Ureter (tissue), 1 donor: ENCODE results near the gene NUB1. TPM values are rescaled to one million over a fixed set of nuclear protein-coding genes. Genes with fewer than 3 reads are reported as not detected.

Source experiments
- DNase-seq: peaks from one replicate; pipeline ENCODE4 v3.0.0-alpha.2; 2020; ENCODE audit warnings: low spot score
- total RNA-seq: library from RNA; stranded (reverse); gene quantifications from one replicate; pipeline ENCODE4 v1.2.4, GENCODE V29; 2023
- donor health status: DM: yes; HTN: yes; CAD: no.

The NUB1 gene
- total RNA-seq, 1 donor from 2014 or later, result 56.4 TPM

DNA sequence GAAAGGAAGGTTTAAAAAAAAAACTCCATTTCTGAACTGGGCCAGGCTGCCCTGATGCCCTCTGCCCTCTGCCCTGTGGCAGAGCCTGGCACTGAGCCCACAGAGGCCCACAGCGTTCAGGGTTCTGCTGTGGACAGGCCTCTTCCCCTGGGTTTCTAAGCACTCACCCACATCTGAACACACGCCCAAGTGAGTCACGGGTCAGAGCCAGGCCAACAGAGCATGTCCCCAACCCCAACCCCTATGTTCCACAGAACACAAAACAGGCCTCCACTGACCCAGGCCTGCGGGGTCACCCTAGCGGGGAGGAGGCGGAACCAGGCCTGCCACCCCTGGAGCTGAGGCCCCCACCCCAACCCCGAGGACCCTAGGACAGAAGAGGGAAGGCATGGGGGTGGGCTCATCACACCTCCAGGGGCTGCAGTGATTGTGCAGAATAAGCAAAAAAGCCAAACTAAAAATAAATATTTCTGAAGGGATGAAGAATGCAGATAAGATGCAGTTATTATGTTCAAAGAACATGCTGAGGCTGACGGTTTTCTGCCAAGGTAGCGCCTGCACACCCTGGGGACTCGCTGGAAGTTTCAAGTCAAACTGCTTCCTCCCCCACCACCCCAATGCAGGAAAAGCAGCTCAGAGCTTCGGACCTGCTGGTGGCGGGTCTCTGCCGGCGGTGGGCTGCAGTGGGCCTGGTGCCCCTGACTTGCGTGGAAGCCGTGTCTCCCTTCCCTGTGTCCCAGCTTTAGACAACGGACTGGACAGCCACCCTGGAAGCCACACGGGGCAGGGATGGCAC, 62.8 kb downstream of the NUB1 start:
- DNase-seq, result no peak

- no peak for DNase-seq
Observed at GRCh38 chr7:151405056-151405455, 63.4 kb downstream of the NUB1 start.

DNA sequence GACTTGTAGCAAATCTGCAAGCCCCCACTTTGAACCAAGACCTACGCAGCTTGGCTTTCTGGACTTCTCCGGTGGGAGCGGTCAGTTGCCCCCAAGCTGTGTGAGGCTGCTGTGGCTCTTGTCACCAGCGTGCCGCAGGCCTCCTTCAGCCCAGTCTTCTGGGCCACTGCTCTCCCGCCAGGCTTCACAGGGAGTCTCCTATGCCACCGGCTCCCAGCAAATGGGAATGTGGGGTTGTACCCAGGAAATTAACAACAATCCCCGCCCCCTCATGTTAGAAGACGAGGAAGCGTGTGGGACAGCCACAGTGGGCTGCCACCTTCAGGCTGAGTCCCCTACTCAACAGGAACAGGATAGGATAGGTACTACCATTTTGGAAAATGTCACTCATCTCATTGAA, 64.0 kb downstream of the NUB1 start:
- DNase-seq, result no peak

DNA sequence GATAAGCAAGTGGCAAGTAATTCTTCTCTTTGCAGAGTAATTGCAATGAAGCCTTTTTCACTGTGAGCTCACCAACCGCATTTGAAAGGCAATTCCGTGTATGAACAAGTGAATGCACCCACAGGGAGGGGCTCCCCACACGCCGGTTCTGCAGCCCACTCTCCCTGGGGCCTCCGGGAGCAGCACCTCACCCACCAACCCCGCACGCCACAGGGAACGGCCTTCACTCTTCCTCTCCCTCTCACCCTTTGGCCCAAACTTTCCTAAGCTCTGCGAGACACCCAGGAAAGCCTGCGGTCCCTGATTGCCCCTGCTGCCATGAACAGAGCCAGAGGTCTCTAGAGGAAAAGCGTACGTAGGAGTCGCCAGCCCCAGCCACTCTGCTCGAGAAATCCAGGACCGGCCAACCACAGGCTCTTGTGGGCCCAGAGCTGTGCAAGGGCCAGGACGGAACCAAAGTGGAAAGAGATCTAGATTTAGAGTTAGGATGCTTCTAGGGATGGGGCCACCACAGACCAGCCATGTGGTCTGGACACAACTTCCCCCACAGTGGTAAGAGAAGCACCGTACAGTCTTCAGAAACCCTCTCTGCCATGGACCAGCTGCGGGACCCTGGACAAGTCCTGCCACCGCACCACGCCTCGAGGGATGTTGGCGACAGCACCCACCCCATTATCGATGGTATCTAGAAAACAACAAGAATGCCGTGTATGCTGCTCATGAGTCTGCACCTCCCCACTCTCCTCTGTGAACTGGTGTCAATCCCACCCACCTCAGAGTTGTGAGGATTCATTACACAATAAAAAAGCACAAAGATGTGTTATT, 64.7 kb downstream of the NUB1 start:
- DNase-seq, result no peak

- no peak for DNase-seq
Observed at GRCh38 chr7:151406886-151407583, 65.4 kb downstream of the NUB1 start.

DNA sequence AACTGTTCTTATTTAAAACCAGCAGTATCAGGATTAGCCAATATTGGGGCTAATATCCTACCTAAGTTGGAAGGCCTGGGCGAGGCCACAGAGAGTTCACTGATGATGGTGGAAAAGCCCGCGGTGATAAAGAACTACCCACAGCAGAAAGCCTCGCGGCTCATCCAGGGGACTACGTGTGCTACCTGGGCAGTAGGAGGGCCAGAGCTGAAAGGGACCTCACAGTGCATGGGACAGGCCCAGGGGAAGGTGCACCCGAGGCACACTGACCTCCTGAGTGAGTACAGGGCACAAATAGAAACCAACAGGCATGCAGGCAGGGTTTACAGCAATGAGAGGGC, 66.9 kb downstream of the NUB1 start:
- no peak for DNase-seq

DNA sequence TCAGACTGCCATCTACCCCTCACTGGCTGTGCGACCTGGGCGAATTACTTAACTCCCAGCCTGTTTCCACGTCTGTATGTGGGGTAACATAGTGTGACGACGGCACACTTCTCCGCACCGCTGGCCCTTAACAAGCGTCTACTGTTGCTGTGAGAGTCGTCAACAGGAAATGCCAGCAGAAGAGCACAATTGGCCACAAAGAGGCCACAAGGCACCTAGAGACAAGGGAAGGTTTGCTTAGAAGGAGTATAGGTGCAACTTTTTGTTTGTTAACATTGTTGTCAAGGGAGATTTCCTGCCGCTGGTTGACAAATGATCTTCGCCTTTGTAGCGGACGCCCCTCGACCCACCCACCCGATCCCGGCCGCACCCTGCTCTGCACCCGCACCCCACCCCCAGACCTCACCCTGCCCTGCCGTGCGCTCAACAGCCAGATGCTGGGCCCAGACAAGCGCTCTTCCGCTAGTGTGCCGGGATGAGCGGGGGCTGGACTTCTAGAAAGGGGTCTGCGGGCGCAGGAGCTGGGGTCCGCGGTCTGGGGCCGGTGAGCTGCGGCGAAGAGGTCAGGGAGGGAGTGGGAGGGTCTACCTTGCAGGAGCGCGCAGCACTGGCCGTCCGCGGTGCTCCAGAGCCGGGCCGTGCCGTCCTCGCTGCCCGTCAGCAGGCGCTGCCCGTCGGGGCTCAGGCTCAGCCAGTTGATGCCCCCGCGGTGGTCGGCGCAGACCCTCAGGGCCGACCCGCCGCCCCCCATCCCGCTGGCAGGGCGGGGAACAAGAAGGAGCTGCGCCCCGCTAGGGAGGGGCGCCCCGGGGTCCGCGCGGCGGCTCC, 67.4 kb downstream of the NUB1 start:
- no peak for DNase-seq

- DNase-seq, result no peak
Observed at GRCh38 chr7:151409667-151410404, 68.2 kb downstream of the NUB1 start, which contains the start of gene WDR86. Gene WDR86 (minus strand): TSS chr7:151410038. CDS start chr7:151409589, 449 bp downstream.

DNA sequence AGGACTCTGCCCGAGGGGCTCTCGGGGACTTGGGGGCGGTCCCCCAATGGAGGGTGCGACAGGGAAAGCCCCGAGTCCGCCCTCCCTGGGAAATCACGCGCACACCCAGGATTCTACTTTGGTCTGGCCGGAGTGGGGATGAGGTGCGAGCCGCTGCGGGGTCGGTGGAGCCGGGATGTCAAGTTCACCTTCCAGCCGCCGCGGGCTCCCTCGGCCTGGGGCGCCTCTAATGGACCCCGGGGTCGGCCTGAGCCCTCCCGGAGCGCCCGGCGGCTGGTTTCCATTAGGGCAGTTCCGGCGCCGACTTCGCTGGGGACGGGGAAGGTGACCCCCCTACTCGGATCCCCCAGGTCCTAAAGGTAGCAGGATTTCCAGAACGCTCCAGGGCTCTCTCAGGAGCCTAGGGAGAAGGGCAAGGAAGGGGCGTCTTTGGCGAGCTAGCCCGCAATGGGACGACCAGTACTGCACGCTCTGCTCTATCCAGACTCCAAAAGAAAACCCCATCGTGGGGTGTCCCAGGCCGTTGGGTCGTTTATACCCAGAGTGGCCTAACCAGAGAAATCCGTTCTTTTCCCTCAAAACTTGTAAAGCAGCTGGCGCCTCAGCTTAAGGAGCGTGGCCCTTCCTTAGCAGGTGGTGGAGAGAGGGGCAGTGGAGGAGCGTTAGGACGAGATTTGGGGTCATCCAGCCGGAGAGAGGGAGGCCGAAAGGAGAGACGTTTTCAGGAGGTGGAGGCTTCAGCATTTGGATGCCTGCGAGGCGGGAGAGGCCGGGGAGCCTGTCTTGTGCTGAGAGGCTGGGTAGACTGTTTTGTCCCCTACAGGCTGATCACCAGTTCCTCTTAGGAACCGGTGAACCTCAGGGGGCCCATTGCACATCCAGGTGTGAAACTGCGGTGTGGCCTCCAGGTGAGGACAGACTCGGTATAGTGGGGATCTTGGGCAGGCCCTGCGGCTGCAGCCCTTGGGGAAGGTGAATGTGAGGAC, 69.1 kb downstream of the NUB1 start:
- DNase-seq, result no peak

- no peak for DNase-seq
Observed at GRCh38 chr7:151411551-151411950, 69.9 kb downstream of the NUB1 start.

DNA sequence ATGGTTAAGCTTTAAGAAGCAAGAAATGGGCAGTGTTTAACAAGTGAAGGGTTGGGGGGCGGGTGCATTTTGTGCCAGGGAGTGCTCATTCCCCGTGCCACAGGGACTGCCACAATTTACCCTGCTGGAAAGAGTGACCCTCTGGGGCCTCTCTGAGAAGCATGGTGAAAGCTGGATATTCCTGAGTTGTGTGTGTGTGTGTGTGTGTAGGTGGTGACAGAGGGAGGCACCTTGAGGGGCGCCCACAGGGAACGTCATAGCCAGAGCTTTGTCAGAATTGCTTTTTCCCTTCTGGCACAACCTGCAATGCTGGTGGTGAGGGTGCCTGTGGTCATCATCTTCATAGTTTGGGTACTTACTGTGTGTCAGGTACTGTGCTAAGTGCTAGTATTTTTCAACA, 70.7 kb downstream of the NUB1 start:
- DNase-seq, result no peak

DNA sequence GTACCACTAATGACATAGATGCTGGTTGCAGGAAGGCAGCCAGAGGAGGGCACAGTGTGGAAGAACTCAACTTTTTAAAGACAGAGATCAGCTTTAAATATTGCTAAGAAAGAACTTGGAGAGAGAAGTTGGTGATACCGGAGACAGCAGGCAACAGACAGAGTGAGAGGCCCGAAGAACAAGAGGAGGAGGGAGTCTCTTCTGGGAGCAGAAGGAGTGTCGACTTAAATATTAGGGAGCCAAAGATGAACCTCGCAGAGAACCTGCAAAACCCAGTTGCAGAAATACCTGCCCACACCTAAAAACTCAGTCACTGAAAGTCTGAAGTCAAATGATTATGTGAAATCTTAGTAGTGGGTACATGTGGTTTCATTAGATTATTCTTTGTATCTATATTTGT, 71.6 kb downstream of the NUB1 start:
- no peak for DNase-seq

DNA sequence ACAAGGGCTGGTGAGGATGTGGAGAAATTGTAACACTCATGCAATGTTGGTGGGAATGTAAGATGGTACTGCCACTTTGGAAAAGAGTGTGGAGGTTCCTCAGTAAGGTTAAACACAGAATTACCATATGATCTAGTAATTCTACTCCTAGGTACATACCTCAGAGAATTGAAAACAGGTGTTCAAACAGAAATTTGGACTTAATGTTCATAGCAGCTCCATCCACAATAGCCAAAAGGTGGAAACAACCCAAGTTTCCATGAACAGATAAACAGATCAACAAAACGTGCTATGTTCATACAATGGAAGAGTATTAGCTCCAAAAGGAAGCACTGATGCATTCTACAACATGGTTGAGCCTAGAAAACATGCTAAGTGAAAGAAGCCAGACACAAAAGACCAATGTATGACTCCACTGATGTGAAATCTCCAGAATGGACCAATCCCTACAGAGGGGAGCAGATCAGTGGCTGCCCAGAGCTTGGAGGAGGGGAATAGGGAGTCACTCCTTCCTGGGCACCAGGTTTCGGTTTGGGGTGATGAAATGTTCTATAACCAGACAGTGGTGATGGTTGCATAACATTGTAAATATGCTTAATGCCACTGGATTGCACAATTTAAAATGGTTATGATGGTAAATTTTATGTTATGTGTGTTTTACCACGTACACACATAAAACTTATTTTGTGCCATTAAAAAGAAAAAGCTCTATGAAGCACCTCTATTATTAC, 73.9 kb downstream of the NUB1 start:
- no peak for DNase-seq

- DNase-seq, result no peak
Observed at GRCh38 chr7:151416112-151416940, 74.7 kb downstream of the NUB1 start.

DNA sequence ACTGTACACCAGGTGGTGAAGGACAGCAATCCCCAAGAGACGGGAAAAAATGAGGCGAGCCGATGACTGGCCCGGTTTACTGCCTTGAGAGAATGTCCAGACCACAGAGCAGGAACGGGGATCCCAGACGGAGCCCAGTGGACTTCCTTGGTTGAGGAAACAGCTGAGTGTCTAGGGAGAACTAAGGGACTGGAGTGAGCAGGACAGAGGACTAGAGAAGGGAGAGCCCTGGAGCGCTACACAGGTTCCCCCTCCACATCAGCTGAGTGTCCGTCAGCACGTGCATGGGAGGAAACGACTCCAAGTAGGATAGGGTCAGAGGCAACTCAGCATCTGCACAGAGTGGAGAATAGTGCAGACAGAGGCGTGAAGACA, 75.3 kb downstream of the NUB1 start:
- no peak for DNase-seq

- DNase-seq, result no peak
Observed at GRCh38 chr7:151420144-151420543, 78.5 kb downstream of the NUB1 start.

GRCh38 chr7:151422212-151422611, 80.6 kb downstream of the NUB1 start:
- no peak for DNase-seq

GRCh38 chr7:151423226-151423625, 81.6 kb downstream of the NUB1 start:
- DNase-seq, result no peak
